Measurements from ENCODE around the gene ACY1.

ACY1 gene

GRCh38 chr3:51942603-51943450 is 40.5 kb upstream of the ACY1 start:
- no peaks in the 10 kb centered on the region for H3K27me3 ChIP-seq (ENCODE audit: insufficient read depth, poor library complexity, severe bottlenecking)
- no peak for DNase-seq (ENCODE audit: low read depth in 1 of 2, low spot score in 1 of 2)
- peak overlapping the region; percentile 29 for H3K4me3 ChIP-seq (replicated peaks; ENCODE audit: insufficient read depth, low read length)
- no peak for TF ChIP-seq GABPA (IDR thresholded peaks at IDR 0.05; ENCODE audit: low read depth)
- TF ChIP-seq CTCF (IDR thresholded peaks at IDR 0.05; ENCODE audit: insufficient read depth, low read length) = no peak
- no peak for TF ChIP-seq SPI1 (IDR thresholded peaks at IDR 0.05; ENCODE audit: borderline replicate concordance, low read depth)
- TF ChIP-seq REST (IDR thresholded peaks at IDR 0.05; ENCODE audit: insufficient replicate concordance, low read depth) = no peak
- no peak for TF ChIP-seq POLR2AphosphoS5 (IDR thresholded peaks at IDR 0.05; ENCODE audit: low read depth)
- peak overlapping the region; percentile 56 for H3K27ac ChIP-seq (replicated peaks)

- no peak overlapping the region for H3K27ac ChIP-seq (replicated peaks)
- H3K4me3 ChIP-seq (replicated peaks; ENCODE audit: insufficient read depth, low read length) = no peak overlapping the region
- no peak for DNase-seq (ENCODE audit: low read depth in 1 of 2, low spot score in 1 of 2)
- H3K27me3 ChIP-seq (ENCODE audit: insufficient read depth, poor library complexity, severe bottlenecking) = no peaks in the 10 kb centered on the region
- TF ChIP-seq SPI1 (IDR thresholded peaks at IDR 0.05; ENCODE audit: borderline replicate concordance, low read depth) (no peak), CTCF (IDR thresholded peaks at IDR 0.05; ENCODE audit: insufficient read depth, low read length) (no peak), GABPA (IDR thresholded peaks at IDR 0.05; ENCODE audit: low read depth) (no peak), POLR2AphosphoS5 (IDR thresholded peaks at IDR 0.05; ENCODE audit: low read depth) (no peak), REST (IDR thresholded peaks at IDR 0.05; ENCODE audit: insufficient replicate concordance, low read depth) (no peak)
Observed at GRCh38 chr3:51943451-51944391, 39.6 kb upstream of the ACY1 start.

- no peak for DNase-seq (ENCODE audit: low read depth in 1 of 2, low spot score in 1 of 2)
- Histone ChIP-seq H3K4me3 (replicated peaks; ENCODE audit: insufficient read depth, low read length) (no peak overlapping the region), H3K27ac (replicated peaks) (no peak overlapping the region), H3K27me3 (ENCODE audit: insufficient read depth, poor library complexity, severe bottlenecking) (no peaks in the 10 kb centered on the region)
- no peak for TF ChIP-seq SPI1 (IDR thresholded peaks at IDR 0.05; ENCODE audit: borderline replicate concordance, low read depth)
- TF ChIP-seq GABPA (IDR thresholded peaks at IDR 0.05; ENCODE audit: low read depth) = no peak
- no peak for TF ChIP-seq POLR2AphosphoS5 (IDR thresholded peaks at IDR 0.05; ENCODE audit: low read depth)
- TF ChIP-seq CTCF (IDR thresholded peaks at IDR 0.05; ENCODE audit: insufficient read depth, low read length) = no peak
- TF ChIP-seq REST (IDR thresholded peaks at IDR 0.05; ENCODE audit: insufficient replicate concordance, low read depth) = no peak
Observed at GRCh38 chr3:51944451-51945021, 38.8 kb upstream of the ACY1 start.
